PC-9 (cell line): ENCODE data around the gene PAQR6. TPM values are rescaled to one million over a fixed set of nuclear protein-coding genes. Genes with fewer than 3 reads are reported as not detected.

ENCODE experiments used
- BruUV-seq: library from RNA; stranded (reverse); fragments of 400-500 nt; replicated peaks from 2 replicates; lab custom pipeline; 2021; lab: Mats Ljungman, UMichigan
- CTCF ChIA-PET: fragments of 300-600 bp; sonication (Branson Sonifier 250); formaldehyde crosslinking; loops from one replicate; lab custom pipeline; 2022; ENCODE audit warnings: antibody characterized with exemption; lab: Charles Lee
- POLR2A ChIA-PET: fragments of 300-600 bp; sonication (Branson Sonifier 250); formaldehyde crosslinking; loops from one replicate; lab custom pipeline; 2022; ENCODE audit warnings: antibody characterized with exemption; ENCODE audit not compliant: unreplicated experiment; lab: Charles Lee
- DNase-seq, 2 experiments: peaks; one replicate each; pipeline versions ENCODE4 v3.0.0 to v3.0.0-alpha.2; 2015 to 2022; ENCODE audit warnings: mixed read lengths in 1 of 2
- H2AFZ ChIP-seq: fragments of 200-600 bp; sonication (generic); 2 replicates; pipeline ENCODE4 v1.8.1; 2017; ENCODE audit warnings: antibody characterized with exemption
- H3F3A ChIP-seq: fragments of 200-600 bp; sonication (generic); 2 replicates; pipeline ENCODE4 v1.8.1; 2017; ENCODE audit warnings: antibody characterized with exemption, mild to moderate bottlenecking, low read depth; ENCODE audit not compliant: insufficient read depth
- H3K27ac ChIP-seq: fragments of 200-600 bp; sonication (generic); 2 replicates; pipeline ENCODE4 v1.6.1; 2016; ENCODE audit warnings: mixed run types
- H3K27me3 ChIP-seq: fragments of 200-600 bp; sonication (generic); 2 replicates; pipeline ENCODE4 v1.6.1; 2016; ENCODE audit warnings: low read depth, mixed run types; ENCODE audit not compliant: insufficient read depth
- H3K36me3 ChIP-seq: fragments of 200-600 bp; sonication (generic); 2 replicates; pipeline ENCODE4 v1.6.1; 2016; ENCODE audit warnings: low read depth, mixed run types
- H3K4me1 ChIP-seq: fragments of 200-600 bp; sonication (generic); replicated peaks from 2 replicates; pipeline ENCODE4 v1.6.1; 2016; ENCODE audit warnings: mixed run types; ENCODE audit not compliant: insufficient read depth
- H3K4me2 ChIP-seq: fragments of 200-600 bp; sonication (generic); 2 replicates; pipeline ENCODE4 v1.6.1; 2017; ENCODE audit warnings: mixed run types
- H3K4me3 ChIP-seq: fragments of 200-600 bp; sonication (generic); 2 replicates; pipeline ENCODE4 v1.6.1; 2016; ENCODE audit warnings: mixed run types
- H3K79me2 ChIP-seq: fragments of 200-600 bp; sonication (generic); 2 replicates; pipeline ENCODE4 v1.6.1; 2017; ENCODE audit warnings: low read depth, mixed run types
- H3K9me2 ChIP-seq: fragments of 200-600 bp; sonication (generic); 2 replicates; pipeline ENCODE4 v1.8.1; 2017; ENCODE audit warnings: mild to moderate bottlenecking; ENCODE audit not compliant: insufficient read depth
- H3K9me3 ChIP-seq: fragments of 200-600 bp; sonication (generic); 2 replicates; pipeline ENCODE4 v1.8.1; 2016; ENCODE audit warnings: low read depth; ENCODE audit not compliant: insufficient read depth
- H4K20me1 ChIP-seq: fragments of 200-600 bp; sonication (generic); 2 replicates; pipeline ENCODE4 v1.8.1; 2017; ENCODE audit not compliant: insufficient read depth
- CTCF ChIP-seq: fragments of 200-600 bp; sonication (generic); conservative IDR thresholded peaks from 2 replicates; pipeline ENCODE4 v1.6.1; 2017; ENCODE audit warnings: mixed run types, antibody characterized with exemption, mild to moderate bottlenecking, moderate library complexity
- EZH2 ChIP-seq: fragments of 200-600 bp; sonication (generic); IDR thresholded peaks from 2 replicates; pipeline ENCODE4 v1.8.0; 2017; ENCODE audit warnings: antibody characterized with exemption, low read depth
- intact Hi-C: fragments of 100-400 bp; cut with micrococcal nuclease; formaldehyde crosslinking; loops from one replicate; pipeline ENCODE4 v1.10.0; 2022; ENCODE audit not compliant: unreplicated experiment
- total RNA-seq: library from RNA; stranded (reverse); gene quantifications from 2 replicates; pipeline ENCODE4 v1.2.3, GENCODE V29; 2021

PAQR6 gene
- total RNA-seq, 1 experiment from 2014 or later: 12.3 TPM

- Histone ChIP-seq H3F3A (no peaks in the 10 kb centered on the region), H3K4me1 (no peaks in the 10 kb centered on the region), H4K20me1 (no peaks in the 10 kb centered on the region), H3K9me2 (no peaks in the 10 kb centered on the region), H3K79me2 (no peaks in the 10 kb centered on the region), H3K9me3 (no peaks in the 10 kb centered on the region), H3K27me3 (no peaks in the 10 kb centered on the region), H3K27ac (no peak overlapping the region), H3K36me3 (no peaks in the 10 kb centered on the region; the same call in 1 of the 2 replicates), H3K4me3 (no peak overlapping the region), H2AFZ (no peak overlapping the region), H3K4me2 (no peak overlapping the region)
- intact Hi-C loops: no loop called here
- ChIA-PET POLR2A (interaction anchor here (0.6 to 0.9 kb wide), 2 partner anchors 88 to 115 kb away, joined by 4 read pairs; no protein-coding TSS in a partner anchor), CTCF (interaction anchor here (0.6 to 1.3 kb wide), 3 partner anchors 62 to 135 kb away, joined by 3 to 14 read pairs (median 9); no protein-coding TSS in a partner anchor)
- no peak for TF ChIP-seq EZH2
- TF ChIP-seq CTCF: no peak
- no TSS peak for BruUV-seq
- DNase-seq: no peak
These were observed 14.3 kb downstream of the PAQR6 start for GRCh38 chr1:156233426-156234127.

- no peak overlapping the region for H3K4me3 ChIP-seq
- no peak overlapping the region for H2AFZ ChIP-seq
- POLR2A ChIA-PET: no interaction called here
- no peaks in the 10 kb centered on the region for H3K27me3 ChIP-seq
- H3K79me2 ChIP-seq: no peaks in the 10 kb centered on the region
- TF ChIP-seq EZH2 (no peak), CTCF (no peak)
- CTCF ChIA-PET: interaction anchor here (0.6 kb wide), 2 partner anchors 63 to 173 kb away, joined by 3 to 7 read pairs; no protein-coding TSS in a partner anchor
- H3F3A ChIP-seq: no peaks in the 10 kb centered on the region
- intact Hi-C loops: no loop called here
- no peaks in the 10 kb centered on the region for H3K9me3 ChIP-seq
- no peaks in the 10 kb centered on the region for H3K4me1 ChIP-seq
- DNase-seq: no peak
- no peaks in the 10 kb centered on the region for H3K9me2 ChIP-seq
- no TSS peak for BruUV-seq
- no peaks in the 10 kb centered on the region; the same call in 1 of the 2 replicates for H3K36me3 ChIP-seq
- H3K27ac ChIP-seq: no peak overlapping the region
- no peaks in the 10 kb centered on the region for H4K20me1 ChIP-seq
- no peak overlapping the region for H3K4me2 ChIP-seq
These were observed 15.5 kb downstream of the PAQR6 start for GRCh38 chr1:156232201-156232894.

- Histone ChIP-seq H3K36me3 (no peaks in the 10 kb centered on the region), H2AFZ (no peak overlapping the region), H3K9me2 (no peaks in the 10 kb centered on the region), H3K79me2 (no peaks in the 10 kb centered on the region), H3K4me2 (no peak overlapping the region), H3K9me3 (no peaks in the 10 kb centered on the region), H3K4me3 (no peak overlapping the region), H3K4me1 (no peaks in the 10 kb centered on the region), H4K20me1 (no peaks in the 10 kb centered on the region), H3K27me3 (no peaks in the 10 kb centered on the region), H3F3A (0 out of 2 replicates have a peak, but pooled peaks cover 5% of the 10 kb centered on the region), H3K27ac (no peak overlapping the region)
- POLR2A ChIA-PET: no interaction called here
- CTCF ChIA-PET: interaction anchor here (0.6 kb wide), 1 partner anchor 11 kb away, joined by 6 read pairs; no protein-coding TSS in a partner anchor
- no peak for TF ChIP-seq EZH2
- no peak for TF ChIP-seq CTCF
- no TSS peak for BruUV-seq
- no peak for DNase-seq
- intact Hi-C loops: no loop called here
These were observed 17.4 kb downstream of the PAQR6 start for GRCh38 chr1:156230473-156230837.
